Cardiac septum (tissue), 1 donor: ENCODE data around the gene DEFB121. TPM values are rescaled to one million over a fixed set of nuclear protein-coding genes. Genes with fewer than 3 reads are reported as not detected.
"Not testable (repeated sequence)": the region's sequence is repeated elsewhere in the genome, so short reads cannot be mapped to it uniquely, and the experiment has no call there.

Source experiments
- DNase-seq: peaks from one replicate; pipeline ENCODE4 v3.0.0-alpha.2; 2020; ENCODE audit warnings: low spot score
- intact Hi-C: fragments of 100-400 bp; cut with DNase I; formaldehyde crosslinking; loops from one replicate; pipeline ENCODE4 v1.14.0; 2022
- long read RNA-seq: library from polyadenylated mRNA; unstranded; transcript quantifications from one replicate; pipeline ENCODE4 v2.0.0, GENCODE V29; 2021
- total RNA-seq: library from RNA; stranded (reverse); fragmentation: NEBNext Ultra II Directional; extraction: Animal tissue kit (Norgen Biotek cat#: 25700); gene quantifications from one replicate; pipeline ENCODE4 v1.2.1, GENCODE V29; 2021
- donor health status: DM: no; HTN: no; CAD: no.

Gene DEFB121
- not detected for total RNA-seq
- long read RNA-seq, result 0 reads

GRCh38 chr20:31406115-31406514 is at the start of gene DEFB121:
DEFB121 (minus strand) TSS chr20:31406215; CDS start chr20:31406152, 63 bp downstream.
- no peak for DNase-seq
- intact Hi-C loops, result no loop called here

GRCh38 chr20:31454361-31454760 is 48.3 kb upstream of the DEFB121 start:
- intact Hi-C loops, result no loop called here
- no peak for DNase-seq

GRCh38 chr20:31452575-31452974 is 46.6 kb upstream of the DEFB121 start:
- intact Hi-C loops, result no loop called here
- no peak for DNase-seq

- intact Hi-C loops, result no loop called here
- DNase-seq, result no peak
These were observed 43.7 kb upstream of the DEFB121 start for GRCh38 chr20:31449511-31450414.

- intact Hi-C loops, result no loop called here
- DNase-seq, result no peak
These were observed 40.2 kb upstream of the DEFB121 start for GRCh38 chr20:31446084-31446819.

GRCh38 chr20:31440012-31440659 is 34.1 kb upstream of the DEFB121 start, which contains the start of gene DEFB123:
DEFB123 (plus strand) TSS chr20:31440632; CDS start chr20:31440699, 67 bp downstream.
- no peak for DNase-seq
- intact Hi-C loops, result no loop called here

- no peak for DNase-seq
- intact Hi-C loops, result no loop called here
These were observed 24.6 kb upstream of the DEFB121 start for GRCh38 chr20:31430568-31431115.

- intact Hi-C loops, DNase-seq: not testable (repeated sequence)
These were observed 21.6 kb upstream of the DEFB121 start for GRCh38 chr20:31427576-31427975.

- intact Hi-C loops, DNase-seq: not testable (repeated sequence)
These were observed 21.0 kb upstream of the DEFB121 start for GRCh38 chr20:31426891-31427551.

GRCh38 chr20:31425797-31426196 is 19.8 kb upstream of the DEFB121 start:
- intact Hi-C loops, result no loop called here
- no peak for DNase-seq

GRCh38 chr20:31418307-31418706 is 12.3 kb upstream of the DEFB121 start:
- intact Hi-C loops, result no loop called here
- no peak for DNase-seq

GRCh38 chr20:31415653-31416052 is 9.6 kb upstream of the DEFB121 start:
- DNase-seq, result no peak
- intact Hi-C loops, result no loop called here

- no peak for DNase-seq
- intact Hi-C loops, result no loop called here
These were observed 8.4 kb upstream of the DEFB121 start for GRCh38 chr20:31414381-31414780.

- no peak for DNase-seq
- intact Hi-C loops, result no loop called here
These were observed 4.0 kb upstream of the DEFB121 start for GRCh38 chr20:31410011-31410410.

GRCh38 chr20:31403886-31404285 is 2.1 kb downstream of the DEFB121 start:
- DNase-seq, result no peak
- intact Hi-C loops, result no loop called here

GRCh38 chr20:31394900-31395299 is 11.1 kb downstream of the DEFB121 start:
- intact Hi-C loops, result no loop called here
- DNase-seq, result no peak

- no peak for DNase-seq
- intact Hi-C loops, result no loop called here
These were observed 13.2 kb downstream of the DEFB121 start for GRCh38 chr20:31392836-31393235.

GRCh38 chr20:31390490-31390889 is 15.5 kb downstream of the DEFB121 start, which contains the start of gene DEFB119:
DEFB119 (minus strand) TSS chr20:31390590; CDS start chr20:31390483, 107 bp downstream.
- no peak for DNase-seq
- intact Hi-C loops, result no loop called here

- intact Hi-C loops, result no loop called here
- DNase-seq, result no peak
These were observed 31.7 kb downstream of the DEFB121 start for GRCh38 chr20:31374346-31374745.
